Activated T-cell treated with anti-CD3 and anti-CD28 coated beads for 1 hour (primary cell): ENCODE results near the gene CPNE5.

ENCODE experiments used
- DNase-seq: peaks from one replicate; pipeline ENCODE4 v3.0.0-alpha.2; 2020; ENCODE audit warnings: low read depth

CPNE5 gene

GRCh38 chr6:36838896-36839748 is at the start of gene CPNE5:
CPNE5 (minus strand) TSS chr6:36839444; CDS start chr6:36839377, 67 bp downstream.
- no peak for DNase-seq

GRCh38 chr6:36888115-36888643 is 48.9 kb upstream of the CPNE5 start:
- DNase-seq: no peak

GRCh38 chr6:36886950-36887618 is 47.8 kb upstream of the CPNE5 start:
- no peak for DNase-seq

- DNase-seq: peak; percentile 96
These were observed 46.5 kb upstream of the CPNE5 start, which contains the start of gene C6orf89 for GRCh38 chr6:36885461-36886401. C6orf89 (plus strand) TSS chr6:36885952; CDS start chr6:36899445, 13,493 bp downstream.

- no peak for DNase-seq
These were observed 45.4 kb upstream of the CPNE5 start for GRCh38 chr6:36884610-36885009.

GRCh38 chr6:36875250-36875633 is 36.0 kb upstream of the CPNE5 start:
- no peak for DNase-seq

- DNase-seq: peak; percentile 73
These were observed 35.4 kb upstream of the CPNE5 start, which contains the start of gene PPIL1 for GRCh38 chr6:36874443-36875249. PPIL1 (minus strand) TSS chr6:36874803; CDS start chr6:36874772, 31 bp downstream.

- no peak for DNase-seq
These were observed 34.6 kb upstream of the CPNE5 start for GRCh38 chr6:36873612-36874442.

- DNase-seq: no peak
These were observed 33.9 kb upstream of the CPNE5 start for GRCh38 chr6:36873115-36873514.

- DNase-seq: no peak
These were observed 32.4 kb upstream of the CPNE5 start for GRCh38 chr6:36871686-36872085.

- DNase-seq: no peak
These were observed 28.4 kb upstream of the CPNE5 start for GRCh38 chr6:36867471-36868224.

GRCh38 chr6:36865835-36866234 is 26.6 kb upstream of the CPNE5 start:
- DNase-seq: no peak

GRCh38 chr6:36863670-36864540 is 24.7 kb upstream of the CPNE5 start:
- DNase-seq: no peak

- no peak for DNase-seq
These were observed 23.7 kb upstream of the CPNE5 start for GRCh38 chr6:36862848-36863382.

- DNase-seq: no peak
These were observed 23.1 kb upstream of the CPNE5 start for GRCh38 chr6:36862164-36862847.

- no peak for DNase-seq
These were observed 20.9 kb upstream of the CPNE5 start for GRCh38 chr6:36860126-36860525.

- DNase-seq: no peak
These were observed 19.2 kb upstream of the CPNE5 start for GRCh38 chr6:36858407-36858981.
